Loucy (cell line): ENCODE results near the gene DCAF15.

Experiments used
- CTCF ChIP-seq: fragments of 200-600 bp; sonication (generic); conservative IDR thresholded peaks from 2 replicates; pipeline ENCODE4 v1.5.1; 2014; ENCODE audit warnings: mild to moderate bottlenecking, antibody characterized with exemption, low read length
- EZH2phosphoT487 ChIP-seq: fragments of 200-600 bp; IDR thresholded peaks from 2 replicates; pipeline ENCODE4 v1.6.1; 2018; ENCODE audit warnings: antibody characterized with exemption, mild to moderate bottlenecking, moderate library complexity, borderline replicate concordance

- TF ChIP-seq CTCF: no peak
- TF ChIP-seq EZH2phosphoT487: no peak
Observed at GRCh38 chr19:14005349-14006084, 53.2 kb downstream of the DCAF15 start.
